NOMO-1 treated with dmso at 0.1 percent for 144 hours (cell line): ENCODE data around the gene CAMKMT.
"Not testable (repeated sequence)": the region's sequence is repeated elsewhere in the genome, so short reads cannot be mapped to it uniquely, and the experiment has no call there.

Experiments used
- DNase-seq: peaks from one replicate; lab custom pipeline; 2025; ENCODE audit not compliant: unreplicated experiment; lab: John Stamatoyannopoulos, UW

CAMKMT gene

DNA sequence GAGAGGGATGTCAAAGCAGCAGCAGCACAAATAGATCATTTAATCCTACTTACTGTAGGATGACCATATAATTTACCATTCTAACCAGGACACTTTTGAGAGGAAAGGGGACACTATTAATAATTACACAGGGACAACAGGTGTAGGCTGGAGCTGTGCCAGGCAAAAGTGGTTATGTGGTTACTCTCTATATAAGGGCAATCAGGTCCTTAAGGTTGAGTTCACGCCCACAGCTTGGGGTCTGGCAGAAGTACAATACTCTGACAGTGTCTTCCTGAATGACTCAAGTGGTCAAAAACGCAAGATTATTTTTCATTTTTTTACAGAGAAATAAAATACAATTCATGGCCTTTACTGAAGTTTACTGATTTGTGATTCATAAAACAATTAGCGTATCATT is 3.2 kb upstream of the CAMKMT start:
- DNase-seq, result no peak

DNA sequence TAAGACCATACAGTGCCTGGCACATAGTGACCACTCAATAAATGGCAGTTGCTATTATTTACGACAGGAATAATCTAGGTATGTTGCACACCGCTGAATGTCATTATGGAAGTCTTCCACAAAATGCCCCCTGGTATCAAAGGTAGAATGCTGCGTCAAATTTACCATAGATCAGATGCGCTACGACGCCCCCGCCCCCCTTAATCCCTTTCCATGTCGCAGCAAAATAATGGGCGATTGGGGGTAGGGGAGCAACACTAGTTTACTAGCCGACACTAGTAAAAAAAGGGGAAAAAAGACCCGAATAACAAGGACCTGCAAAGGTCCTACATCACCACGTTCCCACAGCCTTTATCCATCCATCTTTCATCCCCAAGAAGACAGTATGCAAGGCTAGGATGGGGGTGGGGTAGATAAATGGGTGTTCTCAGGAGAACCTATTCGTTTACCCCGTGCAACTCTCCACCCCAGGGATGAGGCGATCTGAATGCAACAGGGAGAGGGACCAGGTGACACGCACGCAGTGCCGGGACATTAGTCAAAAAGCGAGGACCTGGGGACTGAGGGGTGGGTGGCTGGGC is 908 bp upstream of the CAMKMT start:
- no peak for DNase-seq

DNA sequence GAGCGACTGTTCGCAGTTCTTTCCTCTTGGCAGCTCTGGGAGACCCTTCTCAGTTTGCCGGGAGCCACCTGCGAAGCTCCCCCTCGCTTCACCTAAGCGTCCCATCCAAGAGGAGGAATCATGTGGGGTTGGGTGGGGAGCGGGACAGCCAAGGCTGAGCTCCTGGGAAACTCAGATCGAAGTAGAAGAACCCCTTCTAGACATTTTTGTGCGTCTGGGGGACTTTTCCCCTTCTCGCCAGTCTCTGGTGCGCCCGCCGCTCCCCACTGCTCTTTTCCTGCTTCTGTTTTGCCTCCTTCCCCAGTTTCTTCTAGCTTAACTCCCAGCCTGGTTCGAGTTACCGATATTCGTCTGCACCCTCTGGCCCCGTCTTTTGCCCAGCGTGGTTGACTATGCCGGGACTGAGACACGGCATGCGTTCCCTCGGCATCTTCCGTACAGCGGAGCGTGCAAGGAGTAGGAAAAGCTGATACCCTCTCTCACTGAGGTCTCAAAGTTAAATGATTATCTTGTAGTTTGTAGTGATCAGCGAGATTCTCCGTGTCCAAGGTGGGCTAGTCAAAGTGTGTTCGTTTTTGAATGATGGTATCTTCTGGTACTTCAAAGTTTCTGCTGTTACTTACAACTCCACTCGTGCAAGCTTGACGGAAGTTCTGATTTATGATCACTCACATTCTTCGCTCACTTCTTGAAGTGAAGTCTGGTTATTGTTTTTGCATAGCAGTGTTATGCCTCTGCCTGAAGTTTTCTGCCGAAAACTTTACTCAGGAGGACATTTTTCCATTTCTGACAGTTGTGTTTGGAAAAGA is 664 bp downstream of the CAMKMT start:
- DNase-seq, result peak; percentile 11

- DNase-seq, result no peak
Observed at GRCh38 chr2:44364604-44365003, 2.9 kb downstream of the CAMKMT start.

- DNase-seq, result no peak
Observed at GRCh38 chr2:44367591-44367990, 5.8 kb downstream of the CAMKMT start.

GRCh38 chr2:44369392-44369791 is 7.6 kb downstream of the CAMKMT start:
- DNase-seq, result no peak

GRCh38 chr2:44371445-44371844 is 9.7 kb downstream of the CAMKMT start:
- DNase-seq, result no peak

- no peak for DNase-seq
Observed at GRCh38 chr2:44372246-44372645, 10.5 kb downstream of the CAMKMT start.

DNA sequence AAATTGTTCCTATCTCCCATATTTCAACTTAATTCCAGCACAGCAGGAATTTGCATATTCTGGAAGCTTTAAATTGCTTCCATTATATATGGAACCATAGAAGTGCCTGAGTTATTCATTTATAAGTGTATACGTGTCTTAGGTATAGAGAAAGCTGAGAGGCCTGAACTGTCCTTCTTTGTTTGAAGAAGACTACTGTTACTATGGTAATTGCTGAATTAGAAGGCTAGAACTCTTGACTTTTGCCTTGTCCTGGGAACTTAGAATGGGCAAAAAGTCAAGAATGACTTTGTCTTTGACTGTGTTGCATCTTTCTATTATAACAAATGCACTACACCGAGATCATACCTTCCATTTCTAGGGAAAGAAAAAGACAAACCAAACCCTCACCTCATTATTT is 15.7 kb downstream of the CAMKMT start:
- DNase-seq, result no peak

- not testable (repeated sequence) for DNase-seq
Observed at GRCh38 chr2:44385226-44385625, 23.5 kb downstream of the CAMKMT start.

GRCh38 chr2:44388877-44389276 is 27.1 kb downstream of the CAMKMT start:
- no peak for DNase-seq

- no peak for DNase-seq
Observed at GRCh38 chr2:44389895-44390294, 28.1 kb downstream of the CAMKMT start.

DNA sequence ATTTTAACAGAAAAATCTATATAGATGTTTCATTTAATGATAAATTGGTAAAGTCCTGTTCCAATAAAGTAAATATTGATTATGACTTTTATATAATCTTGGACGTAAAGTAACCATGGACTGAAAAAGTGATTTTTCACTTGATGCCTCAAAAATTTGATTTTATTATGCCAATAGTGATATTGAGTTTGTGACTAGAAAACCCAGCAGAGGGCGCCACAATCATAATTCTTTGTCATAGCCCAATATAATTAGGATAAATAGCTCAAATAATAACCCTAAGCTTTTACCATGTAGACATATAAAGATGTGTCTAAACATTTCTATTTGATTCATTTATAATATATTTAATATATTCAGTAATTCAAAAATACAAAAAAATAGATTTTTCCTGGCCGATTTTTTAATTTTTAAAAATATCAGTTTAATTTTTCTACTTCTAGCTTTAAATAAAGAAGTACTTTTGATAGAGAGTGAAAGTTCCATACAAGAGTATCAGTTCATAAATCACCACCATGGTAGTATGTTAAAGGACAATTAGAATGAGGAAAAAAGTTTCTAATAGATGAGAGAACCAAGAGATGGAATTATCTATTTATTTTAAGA is 30.7 kb downstream of the CAMKMT start:
- no peak for DNase-seq

DNA sequence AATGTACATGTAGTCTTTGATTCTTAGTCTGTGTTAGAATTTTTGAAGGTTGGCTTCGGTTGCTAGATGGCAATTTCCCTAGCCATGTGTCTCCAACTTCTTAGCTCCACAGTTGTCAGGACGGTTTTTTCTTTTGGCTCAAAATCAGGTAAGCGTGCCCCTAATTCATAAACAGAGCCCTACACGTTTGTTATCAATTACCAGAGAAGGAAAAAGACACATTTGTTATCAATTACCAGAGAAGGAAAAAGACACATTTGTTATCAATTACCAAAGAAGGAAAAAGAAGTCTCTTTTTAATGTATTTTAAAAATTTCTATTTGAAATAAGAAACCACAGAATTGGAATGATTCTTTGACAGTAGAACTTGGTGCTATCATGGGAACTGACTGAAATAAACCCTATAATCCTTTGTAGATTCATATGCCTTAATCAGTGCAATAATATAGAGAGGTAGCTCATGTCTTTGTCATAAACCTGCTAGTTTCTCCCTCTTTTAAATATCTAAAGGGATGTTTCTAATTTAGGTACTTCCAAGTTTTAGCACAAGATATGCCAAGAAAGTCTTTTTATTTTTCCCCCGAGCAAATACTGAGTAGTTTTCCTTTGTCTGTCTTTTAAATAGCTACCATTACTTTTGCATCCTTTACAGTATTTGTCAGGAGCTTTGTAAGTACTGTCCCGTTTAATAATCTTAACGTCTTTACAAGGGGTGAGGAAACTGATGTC is 35.9 kb downstream of the CAMKMT start:
- no peak for DNase-seq

DNA sequence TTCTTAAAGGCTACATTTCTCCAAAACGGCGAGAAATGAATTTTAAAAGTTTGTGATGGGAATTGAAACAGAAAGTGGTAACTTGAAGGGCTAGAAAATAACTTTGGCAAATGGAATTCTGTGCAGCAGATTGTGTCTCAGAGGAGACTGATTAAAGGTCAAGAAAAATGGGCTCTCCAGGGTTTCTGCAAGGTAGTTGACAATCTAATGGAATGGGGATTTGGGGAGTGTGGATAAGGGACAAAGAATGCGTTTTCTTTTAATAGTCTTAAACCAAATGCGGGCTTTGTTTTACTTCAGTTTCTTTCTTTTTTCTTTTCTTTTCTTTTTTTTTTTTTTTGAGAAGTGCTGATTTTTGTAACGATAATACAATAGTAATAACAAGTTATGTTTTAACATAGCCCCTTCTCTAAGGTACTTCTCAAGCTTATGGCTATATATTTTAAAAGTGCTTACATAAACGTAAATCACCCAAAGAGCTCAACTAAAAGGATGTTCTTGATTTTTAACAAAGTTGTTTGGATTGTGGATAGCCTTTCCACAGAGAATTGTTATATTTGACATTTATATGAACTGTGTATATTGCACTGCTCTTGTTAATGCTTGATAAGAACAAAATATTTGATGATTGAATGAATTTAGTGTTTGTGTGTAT is 36.6 kb downstream of the CAMKMT start:
- no peak for DNase-seq

DNA sequence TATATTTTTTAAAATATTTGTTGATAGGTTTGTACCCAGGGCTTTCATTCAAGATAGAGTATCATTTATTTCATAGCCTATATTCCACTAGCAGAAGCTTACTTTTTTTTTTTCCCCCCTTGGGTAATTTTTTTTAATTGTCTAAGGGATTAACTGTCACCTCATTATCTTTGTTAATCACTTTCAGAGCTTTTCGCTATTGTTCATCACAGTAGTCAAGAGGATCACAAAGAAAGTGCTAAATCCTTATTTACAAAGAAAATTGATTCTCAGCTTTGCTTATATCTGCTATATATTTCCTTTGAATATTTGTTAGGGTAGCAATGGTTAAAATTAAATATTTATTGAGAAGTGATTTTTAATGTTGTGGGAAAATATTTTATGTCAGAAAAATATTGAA is 59.0 kb downstream of the CAMKMT start:
- DNase-seq, result no peak

DNA sequence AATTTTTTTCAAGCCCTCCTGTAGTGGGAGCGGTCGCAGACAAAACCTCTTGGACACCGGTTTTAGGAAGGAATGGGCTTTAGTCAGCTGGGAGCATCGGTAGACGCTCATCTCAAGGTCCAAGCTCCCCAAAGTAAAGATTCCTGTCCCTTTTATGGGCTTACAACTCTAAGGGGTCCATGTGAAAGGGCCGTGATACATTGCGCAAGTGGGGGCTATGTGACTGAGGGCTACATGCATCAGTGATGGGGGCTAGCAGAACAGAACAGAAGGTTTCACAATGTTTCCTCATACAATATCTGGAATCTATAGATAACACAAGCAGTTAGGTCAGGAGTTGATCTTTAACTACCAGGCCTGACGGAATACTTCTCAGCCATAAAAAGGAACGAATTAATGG is 62.5 kb downstream of the CAMKMT start:
- DNase-seq, result no peak

DNA sequence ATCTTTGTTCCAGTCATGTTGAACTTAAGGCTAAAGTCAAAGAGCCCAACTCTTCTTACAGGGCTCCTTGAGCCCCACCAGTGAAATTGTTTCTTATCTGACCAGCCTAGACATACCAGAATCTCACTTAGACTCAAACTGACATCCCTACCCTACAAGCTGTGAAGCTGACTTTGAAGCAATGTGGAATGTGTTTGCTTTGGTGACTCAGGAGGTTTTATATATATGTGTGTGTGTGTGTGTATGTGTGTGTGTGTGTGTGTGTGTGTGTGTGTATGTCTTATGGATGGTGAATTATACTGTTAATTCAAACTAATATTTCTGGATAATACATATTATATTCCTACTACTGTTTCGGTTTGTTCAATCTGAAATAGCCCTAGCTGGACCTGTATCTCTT is 67.3 kb downstream of the CAMKMT start:
- DNase-seq, result no peak

DNA sequence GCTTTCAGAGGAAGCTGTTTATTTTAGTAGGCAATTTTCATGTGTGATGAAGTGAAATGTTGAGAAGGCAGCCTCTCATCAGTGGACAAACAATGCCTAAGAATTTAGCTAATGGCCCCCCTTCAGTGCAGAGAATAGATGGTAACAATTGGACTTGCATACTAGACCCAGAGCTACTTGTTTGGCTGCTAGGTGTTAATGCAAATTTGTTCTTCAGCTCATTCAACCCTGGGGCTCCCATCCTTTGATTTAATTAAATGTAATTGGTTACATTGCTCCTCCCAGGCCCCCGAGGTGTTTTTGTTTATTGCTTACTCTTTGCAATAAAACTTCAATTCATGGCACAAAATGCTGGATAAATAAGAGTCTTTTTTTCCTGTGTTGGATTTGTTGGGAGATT is 68.6 kb downstream of the CAMKMT start:
- DNase-seq, result no peak

DNA sequence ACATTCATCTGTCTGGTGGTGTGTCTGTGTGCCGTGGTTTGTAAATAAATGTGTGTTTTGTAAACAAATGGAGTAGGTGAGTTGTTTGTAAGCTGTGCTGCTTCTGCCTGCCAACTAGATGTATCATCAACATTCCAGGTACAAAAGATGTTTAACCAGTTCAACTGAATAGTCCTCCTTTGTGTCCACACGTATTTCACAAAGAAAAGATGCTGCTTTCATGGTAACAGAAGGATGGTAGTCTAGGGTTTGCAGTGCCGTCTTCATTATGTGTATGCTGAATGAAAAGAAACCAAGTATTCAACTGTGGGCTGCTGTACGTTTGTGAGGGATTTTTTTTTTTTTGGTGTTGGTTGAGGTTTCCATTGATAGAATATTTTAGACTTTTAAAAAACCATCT is 72.1 kb downstream of the CAMKMT start:
- no peak for DNase-seq

DNA sequence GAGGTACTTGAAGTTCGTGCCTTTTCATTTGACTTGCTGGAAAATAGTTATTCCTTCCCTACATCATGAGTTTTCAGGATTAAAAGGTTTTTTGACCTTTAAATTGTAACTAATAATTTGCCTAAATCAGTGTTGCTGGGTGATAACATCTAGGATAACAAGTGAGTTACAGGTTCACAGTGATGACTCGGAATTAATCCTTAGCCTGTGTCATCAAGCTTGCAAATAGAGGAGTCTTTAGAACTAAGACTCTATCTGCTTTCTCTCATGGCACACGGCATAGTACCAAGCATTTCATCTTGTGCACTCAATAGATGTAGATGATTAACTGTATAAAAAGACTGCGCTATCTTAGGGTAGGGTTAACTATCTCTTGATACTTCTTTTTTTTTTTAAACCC is 79.5 kb downstream of the CAMKMT start:
- DNase-seq, result no peak
